HL-60 (cell line): ENCODE data around the gene LMAN2.

Source experiments
- DNase-seq, 2 experiments: peaks; one replicate each; pipeline ENCODE4 v3.0.0-alpha.2; 2010 to 2020; ENCODE audit warnings: low read depth in 1 of 2, low spot score in 1 of 2
- H3K27ac ChIP-seq: fragments of 250-450 bp; sonication (Bioruptor Pico); replicated peaks from 2 replicates; pipeline ENCODE4 v1.5.1; 2020; ENCODE audit warnings: mild to moderate bottlenecking, moderate library complexity
- H3K27me3 ChIP-seq: fragments of 250-450 bp; sonication (Bioruptor Pico); 2 replicates; pipeline ENCODE4 v1.5.1; 2021; ENCODE audit warnings: mild to moderate bottlenecking, moderate library complexity; ENCODE audit not compliant: insufficient read depth, poor library complexity, severe bottlenecking
- H3K4me3 ChIP-seq: replicated peaks from 2 replicates; pipeline ENCODE4 v1.5.1; 2011; ENCODE audit warnings: mild to moderate bottlenecking, control low read depth, low read length; ENCODE audit not compliant: insufficient read depth
- CTCF ChIP-seq: IDR thresholded peaks from one replicate; pipeline ENCODE4 v1.5.1; 2011; ENCODE audit warnings: low read length, control low read depth, inconsistent platforms; ENCODE audit not compliant: insufficient read depth
- GABPA ChIP-seq: IDR thresholded peaks from 2 replicates; pipeline ENCODE4 v1.6.1; 2012; ENCODE audit warnings: low read depth
- POLR2AphosphoS5 ChIP-seq: IDR thresholded peaks from 2 replicates; pipeline ENCODE4 v1.6.1; 2012; ENCODE audit warnings: low read depth
- REST ChIP-seq: IDR thresholded peaks from 2 replicates; pipeline ENCODE4 v1.6.1; 2012; ENCODE audit warnings: low read depth; ENCODE audit not compliant: insufficient replicate concordance
- SPI1 ChIP-seq: IDR thresholded peaks from 2 replicates; pipeline ENCODE4 v1.6.1; 2012; ENCODE audit warnings: low read depth, mild to moderate bottlenecking, borderline replicate concordance

The LMAN2 gene

GRCh38 chr5:177332031-177332895 is 19.2 kb downstream of the LMAN2 start:
- TF ChIP-seq SPI1 (no peak), GABPA (no peak), CTCF (no peak), REST (no peak), POLR2AphosphoS5 (no peak)
- no peak for DNase-seq
- Histone ChIP-seq H3K4me3 (no peak overlapping the region), H3K27ac (no peak overlapping the region), H3K27me3 (no peaks in the 10 kb centered on the region)

GRCh38 chr5:177330991-177331842 is 20.3 kb downstream of the LMAN2 start:
- no peaks in the 10 kb centered on the region for H3K27me3 ChIP-seq
- H3K4me3 ChIP-seq = no peak overlapping the region
- DNase-seq = no peak
- no peak overlapping the region for H3K27ac ChIP-seq
- no peak for TF ChIP-seq CTCF
- no peak for TF ChIP-seq POLR2AphosphoS5
- no peak for TF ChIP-seq GABPA
- no peak for TF ChIP-seq REST
- TF ChIP-seq SPI1 = no peak

- no peak for DNase-seq
- Histone ChIP-seq H3K27me3 (no peaks in the 10 kb centered on the region), H3K4me3 (no peak overlapping the region), H3K27ac (no peak overlapping the region)
- TF ChIP-seq CTCF = no peak
- no peak for TF ChIP-seq GABPA
- TF ChIP-seq SPI1 = no peak
- no peak for TF ChIP-seq REST
- no peak for TF ChIP-seq POLR2AphosphoS5
Measured at GRCh38 chr5:177329883-177330282, 21.6 kb downstream of the LMAN2 start.
